Neuronal stem cell (in vitro differentiated cells): ENCODE data around the gene HSF5. TPM values are rescaled to one million over a fixed set of nuclear protein-coding genes. Genes with fewer than 3 reads are reported as not detected.
A peak's percentile ranks its signal among the peaks of the same experiment; 100 is the strongest.

Experiments used
- DNase-seq: peaks from one replicate; pipeline ENCODE4 v3.0.0-alpha.2; 2013; ENCODE audit warnings: low spot score
- H2AFZ ChIP-seq: one replicate; pipeline ENCODE4 v1.6.1; 2013; ENCODE audit warnings: mild to moderate bottlenecking, low read length, inconsistent platforms
- H2AK5ac ChIP-seq: 2 replicates; pipeline ENCODE4 v1.6.1; 2013; ENCODE audit warnings: low read depth, mild to moderate bottlenecking, inconsistent platforms, low read length, moderate library complexity, mixed read lengths
- H2BK120ac ChIP-seq: 2 replicates; pipeline ENCODE4 v1.6.1; 2013; ENCODE audit warnings: low read depth, mild to moderate bottlenecking, inconsistent platforms, low read length, moderate library complexity, mixed read lengths
- H2BK12ac ChIP-seq: one replicate; pipeline ENCODE4 v1.6.1; 2013; ENCODE audit warnings: low read length, inconsistent platforms
- H2BK15ac ChIP-seq: 2 replicates; pipeline ENCODE4 v1.6.1; 2013; ENCODE audit warnings: mild to moderate bottlenecking, low read length, inconsistent platforms, mixed read lengths
- H2BK5ac ChIP-seq: one replicate; pipeline ENCODE4 v1.6.1; 2013; ENCODE audit warnings: inconsistent platforms, mild to moderate bottlenecking, low read length, moderate library complexity
- H3K14ac ChIP-seq: one replicate; pipeline ENCODE4 v1.6.1; 2013; ENCODE audit warnings: low read length, inconsistent platforms
- H3K18ac ChIP-seq: 2 replicates; pipeline ENCODE4 v1.6.1; 2013; ENCODE audit warnings: low read length, inconsistent platforms
- H3K23ac ChIP-seq: 2 replicates; pipeline ENCODE4 v1.6.1; 2013; ENCODE audit warnings: low read depth, mild to moderate bottlenecking, mixed read lengths, low read length, inconsistent platforms; ENCODE audit not compliant: poor library complexity
- H3K27ac ChIP-seq: replicated peaks from 3 replicates; pipeline ENCODE4 v1.5.1; 2013; ENCODE audit warnings: low read length, inconsistent platforms
- H3K27me3 ChIP-seq, 3 experiments: 2 replicates each; pipeline ENCODE4 v1.6.1; 2013; ENCODE audit warnings: low read length in 3 of 3, mild to moderate bottlenecking in 2 of 3, inconsistent platforms in 1 of 3, low read depth in 1 of 3, mixed read lengths in 1 of 3, moderate library complexity in 1 of 3; ENCODE audit not compliant: control insufficient read depth in 3 of 3, insufficient read depth in 3 of 3
- H3K36me3 ChIP-seq, 2 donors: replicated peaks in 1 of 2; 2 replicates each; pipeline ENCODE4 v1.6.1; 2013; ENCODE audit warnings: low read length in 2 of 2; ENCODE audit not compliant: control insufficient read depth in 2 of 2, insufficient read depth in 2 of 2
- H3K4ac ChIP-seq: 2 replicates; pipeline ENCODE4 v1.6.1; 2013; ENCODE audit warnings: inconsistent platforms, mild to moderate bottlenecking, low read length, moderate library complexity
- H3K4me1 ChIP-seq, 2 donors: 1 replicate in 1 of 2; 2 replicates in 1 of 2; pipeline ENCODE4 v1.6.1; 2013; ENCODE audit warnings: low read length in 2 of 2, low read depth in 1 of 2; ENCODE audit not compliant: control insufficient read depth in 2 of 2, insufficient read depth in 1 of 2
- H3K4me2 ChIP-seq: one replicate; pipeline ENCODE4 v1.6.1; 2013; ENCODE audit warnings: mild to moderate bottlenecking, low read length, inconsistent platforms; ENCODE audit not compliant: insufficient read depth, poor library complexity, severe bottlenecking
- H3K4me3 ChIP-seq, 2 donors: 2 replicates each; pipeline ENCODE4 v1.5.1; 2013; ENCODE audit warnings: low read length in 2 of 2, mild to moderate bottlenecking in 2 of 2, inconsistent platforms in 1 of 2, moderate library complexity in 1 of 2
- H3K79me1 ChIP-seq: one replicate; pipeline ENCODE4 v1.6.1; 2013; ENCODE audit warnings: low read depth, mild to moderate bottlenecking, inconsistent platforms, low read length, moderate library complexity
- H3K9ac ChIP-seq: one replicate; pipeline ENCODE4 v1.6.1; 2013; ENCODE audit warnings: mild to moderate bottlenecking, low read depth, low read length, inconsistent platforms; ENCODE audit not compliant: poor library complexity
- H3K9me3 ChIP-seq, 2 donors: replicated peaks in 1 of 2; 2 replicates each; pipeline versions ENCODE3 to v1.6.1; 2013; ENCODE audit warnings: low read length in 2 of 2, mild to moderate bottlenecking in 2 of 2, inconsistent platforms in 1 of 2, low read depth in 1 of 2, mixed read lengths in 1 of 2, moderate library complexity in 1 of 2; ENCODE audit not compliant: control insufficient read depth in 2 of 2, insufficient read depth in 1 of 2
- H4K8ac ChIP-seq: one replicate; pipeline ENCODE4 v1.6.1; 2013; ENCODE audit warnings: low read depth, mild to moderate bottlenecking, inconsistent platforms, low read length, moderate library complexity
- H4K91ac ChIP-seq: one replicate; pipeline ENCODE4 v1.6.1; 2013; ENCODE audit warnings: low read length, low read depth, mild to moderate bottlenecking, inconsistent platforms; ENCODE audit not compliant: poor library complexity
- WGBS, 2 donors: extraction: QIAGEN DNeasy Blood & Tissue Kit; methylation state at CpG; one replicate each; pipeline ENCODE4 v1.1.7; 2013; ENCODE audit warnings: missing lambda C conversion rate in 2 of 2, mixed read lengths in 1 of 2; ENCODE audit not compliant: insufficient read length in 2 of 2, insufficient replicate concordance in 1 of 2; ENCODE audit errors: extremely low coverage in 2 of 2; 5-methylcytosine and 5-hydroxymethylcytosine counted together
- polyA plus RNA-seq, 2 experiments: library from polyadenylated mRNA; stranded (reverse); fragments of 200-250 nt; gene quantifications; one replicate each; pipeline ENCODE4 v1.2.3, GENCODE V29; 2013

The HSF5 gene
- polyA plus RNA-seq (2013, experiment 1 of 2) = not detected
- polyA plus RNA-seq (2013, experiment 2 of 2) = not detected

DNA sequence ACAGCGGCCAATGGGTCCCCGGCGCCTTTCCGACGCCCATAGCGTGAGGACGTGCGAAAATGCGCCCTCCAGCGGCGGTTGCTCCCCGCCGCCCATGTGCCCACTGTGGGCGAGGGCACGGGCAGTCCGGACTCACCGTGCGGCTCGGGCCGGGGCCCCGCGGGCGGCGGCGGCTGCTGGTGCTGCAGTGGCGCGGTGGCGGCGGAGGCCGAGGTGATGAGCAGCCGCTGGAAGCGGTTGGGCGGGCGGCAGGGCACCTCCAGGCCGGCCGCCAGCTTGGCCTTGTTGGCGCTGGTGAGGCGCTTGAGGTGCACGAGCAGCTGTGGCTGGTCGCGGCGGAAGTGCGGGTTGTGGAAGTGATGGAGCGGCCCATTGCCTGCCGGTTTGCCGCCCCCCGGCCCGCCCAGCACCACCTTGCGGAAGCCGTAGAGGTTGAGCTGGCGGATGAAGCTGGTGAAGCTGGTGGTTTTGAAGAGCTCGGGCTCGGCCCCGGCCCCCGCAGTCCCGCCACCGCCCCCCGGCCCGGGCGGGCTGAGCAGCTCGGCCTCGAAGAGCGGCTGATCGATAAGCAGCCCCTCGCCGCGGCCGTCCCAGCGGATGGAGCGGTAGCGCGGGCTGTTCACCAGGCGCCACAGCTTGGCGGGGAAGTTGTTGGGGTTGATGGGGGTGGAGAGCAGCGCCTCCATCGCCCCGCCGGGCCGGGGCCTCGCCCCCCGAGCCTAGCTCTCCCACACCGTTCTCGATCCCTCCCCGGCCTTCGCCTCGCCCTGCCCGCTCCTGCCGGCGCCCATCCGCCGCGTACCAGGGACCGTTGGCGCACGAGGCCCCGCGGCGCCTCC is at the start of gene HSF5:
Gene HSF5 (minus strand): TSS at position 820 of the 839 bp plus-strand sequence. CDS start 134 bp downstream, at position 686.
- no peak within 1 kb of the TSS for H2BK15ac ChIP-seq
- peaks cover 0 to 2% of the 10 kb centered on the region in 2 donors for H3K9me3 ChIP-seq
- H3K27ac ChIP-seq = no peak within 1 kb of the TSS
- H3K27me3 ChIP-seq = no peaks in the 10 kb centered on the region
- H2AFZ ChIP-seq = no peak within 1 kb of the TSS
- no peak within 1 kb of the TSS for H2BK5ac ChIP-seq
- H3K9ac ChIP-seq = no peak within 1 kb of the TSS
- H3K18ac ChIP-seq = no peak within 1 kb of the TSS
- H2AK5ac ChIP-seq = no peak within 1 kb of the TSS
- H3K4me2 ChIP-seq = no peak within 1 kb of the TSS
- no peak within 1 kb of the TSS for H4K91ac ChIP-seq
- H3K4me1 ChIP-seq = no peaks in the 10 kb centered on the region
- no peak within 1 kb of the TSS for H2BK120ac ChIP-seq
- H3K36me3 ChIP-seq = peaks cover 24 to 45% of the 10 kb centered on the region in 2 donors
- H3K4me3 ChIP-seq = no peak within 1 kb of the TSS
- H3K79me1 ChIP-seq = no peaks in the 10 kb centered on the region
- no peak within 1 kb of the TSS for H3K4ac ChIP-seq
- peak within 1 kb of the TSS; percentile 57 for H4K8ac ChIP-seq
- no peak for DNase-seq
- H3K23ac ChIP-seq = no peak within 1 kb of the TSS
- WGBS, 2 donors = no CpG with 5 or more reads among the region's 98 CpGs
- H3K14ac ChIP-seq = no peak within 1 kb of the TSS
- H2BK12ac ChIP-seq = no peak within 1 kb of the TSS

- Histone ChIP-seq H2AFZ (no peak overlapping the region), H2BK120ac (no peak overlapping the region), H3K27me3 (peaks cover 0 to 70% (median 0%) of the 10 kb centered on the region in 3 experiments), H3K14ac (no peak overlapping the region), H3K9ac (no peak overlapping the region), H3K9me3 (no peaks in the 10 kb centered on the region), H3K4me1 (peaks cover 6 to 7% of the 10 kb centered on the region in 2 donors), H4K91ac (no peak overlapping the region), H3K4ac (no peak overlapping the region), H3K23ac (no peak overlapping the region), H3K36me3 (no peaks in the 10 kb centered on the region), H3K4me3 (no peak overlapping the region), H3K18ac (no peak overlapping the region), H4K8ac (no peak overlapping the region), H3K4me2 (no peak overlapping the region), H2AK5ac (no peak overlapping the region), H3K79me1 (no peaks in the 10 kb centered on the region), H2BK12ac (no peak overlapping the region), H3K27ac (no peak overlapping the region), H2BK15ac (no peak overlapping the region), H2BK5ac (no peak overlapping the region)
- no peak for DNase-seq
- WGBS, 2 donors = no CpG with 5 or more reads among the region's 4 CpGs
Observed at GRCh38 chr17:58537266-58537665, 49.1 kb upstream of the HSF5 start.

DNA sequence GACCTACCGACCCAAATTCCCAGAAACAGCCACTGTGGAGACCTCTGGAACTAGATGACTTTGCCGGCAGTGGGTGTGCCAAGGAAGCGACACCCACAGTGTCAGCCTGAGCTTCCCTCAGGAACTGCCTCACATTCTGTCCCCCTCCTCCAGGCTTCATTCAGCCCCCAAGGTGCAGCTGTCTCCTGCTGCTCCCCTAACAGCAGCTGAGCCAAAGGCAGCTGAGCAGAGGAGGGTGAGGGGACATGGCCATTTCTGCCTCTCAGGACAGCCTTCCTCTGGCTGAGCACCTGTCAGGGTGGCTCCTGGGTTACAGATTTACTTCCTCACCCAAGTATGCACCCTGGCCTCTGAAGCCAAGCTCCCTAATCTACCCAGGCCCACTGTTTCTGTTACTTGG is 48.3 kb upstream of the HSF5 start:
- H3K27ac ChIP-seq = no peak overlapping the region
- H3K4me3 ChIP-seq = no peak overlapping the region
- H3K36me3 ChIP-seq = no peaks in the 10 kb centered on the region
- H3K4me1 ChIP-seq = peaks cover 6 to 10% of the 10 kb centered on the region in 2 donors
- H2BK15ac ChIP-seq = no peak overlapping the region
- no peak overlapping the region for H3K14ac ChIP-seq
- H2BK120ac ChIP-seq = peak overlapping the region; percentile 17
- no peak overlapping the region for H3K4ac ChIP-seq
- DNase-seq = no peak
- H3K4me2 ChIP-seq = no peak overlapping the region
- H2AFZ ChIP-seq = no peak overlapping the region
- WGBS, 2 donors = no CpG with 5 or more reads among the region's 3 CpGs
- H2BK12ac ChIP-seq = no peak overlapping the region
- no peak overlapping the region for H3K9ac ChIP-seq
- H3K18ac ChIP-seq = peak overlapping the region; percentile 49
- H3K27me3 ChIP-seq = peaks cover 0 to 68% (median 0%) of the 10 kb centered on the region in 3 experiments
- no peak overlapping the region for H3K23ac ChIP-seq
- no peak overlapping the region for H2AK5ac ChIP-seq
- H3K79me1 ChIP-seq = no peaks in the 10 kb centered on the region
- no peak overlapping the region for H4K91ac ChIP-seq
- H2BK5ac ChIP-seq = no peak overlapping the region
- no peaks in the 10 kb centered on the region for H3K9me3 ChIP-seq
- H4K8ac ChIP-seq = no peak overlapping the region

- no peak overlapping the region for H3K4ac ChIP-seq
- no peak overlapping the region for H3K27ac ChIP-seq
- no peak overlapping the region for H3K23ac ChIP-seq
- H3K36me3 ChIP-seq = no peaks in the 10 kb centered on the region
- H3K9ac ChIP-seq = no peak overlapping the region
- H3K79me1 ChIP-seq = no peaks in the 10 kb centered on the region
- H2AFZ ChIP-seq = no peak overlapping the region
- no peak overlapping the region for H3K14ac ChIP-seq
- no peaks in the 10 kb centered on the region for H3K9me3 ChIP-seq
- no peak overlapping the region for H3K18ac ChIP-seq
- no peak overlapping the region for H2AK5ac ChIP-seq
- H3K4me3 ChIP-seq = no peak overlapping the region
- no peak overlapping the region for H3K4me2 ChIP-seq
- no CpG with 5 or more reads among the region's 2 CpGs for WGBS, 2 donors
- H4K8ac ChIP-seq = no peak overlapping the region
- no peak for DNase-seq
- H3K4me1 ChIP-seq = peaks cover 10 to 12% of the 10 kb centered on the region in 2 donors
- no peak overlapping the region for H2BK120ac ChIP-seq
- no peak overlapping the region for H2BK12ac ChIP-seq
- H4K91ac ChIP-seq = no peak overlapping the region
- no peak overlapping the region for H2BK5ac ChIP-seq
- peaks cover 0 to 74% (median 2%) of the 10 kb centered on the region in 3 experiments for H3K27me3 ChIP-seq
- H2BK15ac ChIP-seq = no peak overlapping the region
Observed at GRCh38 chr17:58535431-58535830, 47.2 kb upstream of the HSF5 start.
